ENCODE data around the gene TCP11. TPM values are rescaled to one million over a fixed set of nuclear protein-coding genes. Genes with fewer than 3 reads are reported as not detected.

The TCP11 gene
- total and polyA plus RNA-seq, 2 donors = 0.15 to 0.37 TPM

- WGBS = 75% methylated on average over 15 of the region's 15 CpGs
- DNase-seq (ENCODE audit: extremely low spot score) = no peak
- Histone ChIP-seq H3K4me1 (ENCODE audit: insufficient read depth) (no peaks in the 10 kb centered on the region), H3K4me3 (ENCODE audit: low read depth, low read length) (no peak overlapping the region), H3K27ac (ENCODE audit: low read depth) (no peak overlapping the region), H3K36me3 (ENCODE audit: insufficient read depth) (no peaks in the 10 kb centered on the region)
These were observed 69.0 kb downstream of the TCP11 start for GRCh38 chr6:35072051-35072697.

- no peak overlapping the region for H3K4me3 ChIP-seq (ENCODE audit: low read depth, low read length)
- WGBS = 69% methylated on average over 12 of the region's 12 CpGs
- H3K27ac ChIP-seq (ENCODE audit: low read depth) = no peak overlapping the region
- H3K36me3 ChIP-seq (ENCODE audit: insufficient read depth) = no peaks in the 10 kb centered on the region
- H3K4me1 ChIP-seq (ENCODE audit: insufficient read depth) = no peaks in the 10 kb centered on the region
- no peak for DNase-seq (ENCODE audit: extremely low spot score)
These were observed 69.7 kb downstream of the TCP11 start for GRCh38 chr6:35071347-35071994.

GRCh38 chr6:35070111-35070510 is 71.0 kb downstream of the TCP11 start:
- DNase-seq (ENCODE audit: extremely low spot score) = no peak
- no peaks in the 10 kb centered on the region for H3K36me3 ChIP-seq (ENCODE audit: insufficient read depth)
- no peak overlapping the region for H3K27ac ChIP-seq (ENCODE audit: low read depth)
- no peaks in the 10 kb centered on the region for H3K4me1 ChIP-seq (ENCODE audit: insufficient read depth)
- 94% methylated on average over 2 of the region's 2 CpGs for WGBS
- no peak overlapping the region for H3K4me3 ChIP-seq (ENCODE audit: low read depth, low read length)

GRCh38 chr6:35069262-35069661 is 71.9 kb downstream of the TCP11 start:
- 93% methylated on average over 2 of the region's 2 CpGs for WGBS
- Histone ChIP-seq H3K4me1 (ENCODE audit: insufficient read depth) (no peaks in the 10 kb centered on the region), H3K27ac (ENCODE audit: low read depth) (no peak overlapping the region), H3K4me3 (ENCODE audit: low read depth, low read length) (no peak overlapping the region), H3K36me3 (ENCODE audit: insufficient read depth) (no peaks in the 10 kb centered on the region)
- DNase-seq (ENCODE audit: extremely low spot score) = no peak

- DNase-seq (ENCODE audit: extremely low spot score) = no peak
- H3K4me1 ChIP-seq (ENCODE audit: insufficient read depth) = no peaks in the 10 kb centered on the region
- no peaks in the 10 kb centered on the region for H3K36me3 ChIP-seq (ENCODE audit: insufficient read depth)
- H3K27ac ChIP-seq (ENCODE audit: low read depth) = no peak overlapping the region
- H3K4me3 ChIP-seq (ENCODE audit: low read depth, low read length) = no peak overlapping the region
- 84% methylated on average over 7 of the region's 7 CpGs for WGBS
These were observed 72.5 kb downstream of the TCP11 start for GRCh38 chr6:35068644-35069043.

- no peaks in the 10 kb centered on the region for H3K36me3 ChIP-seq (ENCODE audit: insufficient read depth)
- no peak for DNase-seq (ENCODE audit: extremely low spot score)
- H3K4me3 ChIP-seq (ENCODE audit: low read depth, low read length) = no peak overlapping the region
- 73% methylated on average over 9 of the region's 9 CpGs for WGBS
- no peaks in the 10 kb centered on the region for H3K4me1 ChIP-seq (ENCODE audit: insufficient read depth)
- H3K27ac ChIP-seq (ENCODE audit: low read depth) = no peak overlapping the region
These were observed 72.9 kb downstream of the TCP11 start for GRCh38 chr6:35068206-35068605.

Small RNAs within 50 kb of the gene (small RNA-seq; reads per million reads assigned to genes)
- gene AL138721.1 = not detected

Other genes starting within 250 kb of the TCP11 start
- 3.9 TPM for gene SCUBE3, start 72.6 kb upstream of the TCP11 start, total RNA-seq
- gene SCUBE3, start 72.6 kb upstream of the TCP11 start, polyA plus RNA-seq = 8.4 TPM
- 14.5 TPM for gene ZNF76, start 118.4 kb upstream of the TCP11 start, total RNA-seq
- gene ZNF76, start 118.4 kb upstream of the TCP11 start, polyA plus RNA-seq = 27.8 TPM
- gene DEF6, start 156.5 kb upstream of the TCP11 start, total RNA-seq = 7.2 TPM
- 7.8 TPM for gene DEF6, start 156.5 kb upstream of the TCP11 start, polyA plus RNA-seq
- 5.8 TPM for gene PPARD, start 201.2 kb upstream of the TCP11 start, total RNA-seq
- gene PPARD, start 201.2 kb upstream of the TCP11 start, polyA plus RNA-seq = 30.1 TPM